Measurements from ENCODE around the gene GULP1. TPM values are rescaled to one million over a fixed set of nuclear protein-coding genes. Genes with fewer than 3 reads are reported as not detected.

GULP1 gene
- total and polyA plus RNA-seq, 10 of the 15 experiments (the other 5 are each of a cell fraction or from before 2014, with no cell fraction given): 0.02 to 1.3 (median 0.15) TPM; not detected in 5

GRCh38 chr2:188395903-188396689 lies 104.4 kb downstream of the GULP1 start (continued):
- no peak for TF ChIP-seq ATF3 (IDR thresholded peaks at IDR 0.05; ENCODE audit: borderline replicate concordance, extremely low read depth, low read depth, low read length)
- no peak for TF ChIP-seq MLLT1 (IDR thresholded peaks at IDR 0.05)

- WGBS (ENCODE audit: insufficient coverage, insufficient replicate concordance, low lambda C conversion rate, missing lambda C conversion rate): 26% methylated on average over 3 of the region's 3 CpGs
- SMC1A ChIA-PET (ENCODE audit: uncharacterized antibody, unreplicated experiment): interaction anchor here (1.4 kb wide), 1 partner anchor 24 kb away, joined by 3 read pairs; no protein-coding TSS in a partner anchor
- no TSS peak for BruUV-seq (replicated peaks)
- H3K9ac ChIP-seq (ENCODE audit: control insufficient read depth, insufficient read depth, low read length): no peak overlapping the region
- no peak overlapping the region for H3K4me3 ChIP-seq
- ATAC-seq (no peak), DNase-seq (ENCODE audit: low read depth, low spot score) (no peak), FAIRE-seq (no peak)
- no peaks in the 10 kb centered on the region for H3K36me3 ChIP-seq (ENCODE audit: control insufficient read depth in 2 of 2, insufficient read depth in 2 of 2, low read length in 1 of 2)
- RAD21 ChIA-PET (ENCODE audit: unreplicated experiment): no interaction called here
- no peak overlapping the region for H2AFZ ChIP-seq (ENCODE audit: control insufficient read depth, low read depth, low read length)
- H3K9me3 ChIP-seq (replicated peaks; ENCODE audit: control insufficient read depth, insufficient read depth, low read length): no peaks in the 10 kb centered on the region
- H3K27ac ChIP-seq (ENCODE audit: control insufficient read depth, insufficient read depth): no peak overlapping the region
- H4K20me1 ChIP-seq (ENCODE audit: control insufficient read depth, insufficient read depth): no peaks in the 10 kb centered on the region; the same call in 1 of the 2 replicates
- no peak overlapping the region for H3K4me2 ChIP-seq (ENCODE audit: control insufficient read depth, insufficient read depth)
- intact Hi-C loops (cut with micrococcal nuclease; ENCODE audit: unreplicated experiment) (no loop called here), in situ Hi-C loops (cut with MboI) (no loop called here)
- POLR2A ChIA-PET: no interaction called here
- H3K4me1 ChIP-seq (ENCODE audit: control insufficient read depth, insufficient read depth, low read length): no peaks in the 10 kb centered on the region
- H3K27me3 ChIP-seq (replicated peaks in 1 of 2; ENCODE audit: control insufficient read depth in 2 of 2, insufficient read depth in 2 of 2, low read length in 1 of 2): no peaks in the 10 kb centered on the region
- CTCF ChIA-PET: no interaction called here
- no peaks in the 10 kb centered on the region for H3K79me2 ChIP-seq (ENCODE audit: control insufficient read depth, insufficient read depth, low read length)
- TF ChIP-seq TARDBP (IDR thresholded peaks at IDR 0.05; ENCODE audit: borderline replicate concordance) (no peak), TCF3 (IDR thresholded peaks at IDR 0.05; ENCODE audit: borderline replicate concordance, insufficient read depth, low read depth, low read length) (no peak), FOXK2 (IDR thresholded peaks at IDR 0.05) (no peak), ZNF592 (IDR thresholded peaks at IDR 0.05) (no peak), POLR2AphosphoS2 (IDR thresholded peaks at IDR 0.05; ENCODE audit: low read depth, low read length) (no peak), SUPT20H (IDR thresholded peaks at IDR 0.05; ENCODE audit: borderline replicate concordance, control insufficient read depth, low read depth, low read length) (no peak), MYB (IDR thresholded peaks at IDR 0.05; ENCODE audit: borderline replicate concordance, low read depth, low read length) (no peak), SIN3A (IDR thresholded peaks at IDR 0.05; ENCODE audit: low read depth, low read length) (no peak), PBX3 (IDR thresholded peaks at IDR 0.05; ENCODE audit: insufficient replicate concordance, low read depth, low read length) (no peak)
These were observed 107.5 kb downstream of the GULP1 start for GRCh38 chr2:188399159-188399558.
